MCF 10A (cell line): ENCODE measurements around the gene RAPGEF1. TPM values are rescaled to one million over a fixed set of nuclear protein-coding genes. Genes with fewer than 3 reads are reported as not detected.

Source experiments
- BruUV-seq: library from RNA; stranded (reverse); fragments of 400-500 nt; replicated peaks from 2 replicates; lab custom pipeline; 2021; lab: Mats Ljungman, UMichigan
- CTCF ChIA-PET: fragments of 300-600 bp; sonication (Branson Sonifier 250); formaldehyde crosslinking; extraction: SDS; loops from one replicate; lab custom pipeline; 2021; ENCODE audit warnings: antibody characterized with exemption, inconsistent platforms; lab: Yijun Ruan, JAX
- POLR2A ChIA-PET: fragments of 300-600, 350-650 bp; sonication (Branson Sonifier 250); formaldehyde crosslinking; extraction: SDS; loops from one replicate; lab custom pipeline; 2020; ENCODE audit warnings: antibody characterized with exemption, inconsistent platforms; lab: Yijun Ruan, JAX
- DNase-seq: peaks from one replicate; pipeline ENCODE4 v3.0.0-alpha.2; 2018; ENCODE audit not compliant: unreplicated experiment
- H3K27ac Mint-ChIP-seq: one replicate; pipeline ENCODE4 v1.8.0; 2022; ENCODE audit warnings: mild to moderate bottlenecking, low read depth, mixed read lengths; ENCODE audit not compliant: unreplicated experiment
- H3K27me3 Mint-ChIP-seq: one replicate; pipeline ENCODE4 v1.8.0; 2022; ENCODE audit warnings: mixed read lengths; ENCODE audit not compliant: insufficient read depth, unreplicated experiment
- H3K36me3 Mint-ChIP-seq: one replicate; pipeline ENCODE4 v1.8.0; 2022; ENCODE audit warnings: mild to moderate bottlenecking, moderate library complexity, mixed read lengths; ENCODE audit not compliant: insufficient read depth, unreplicated experiment
- H3K4me1 Mint-ChIP-seq: one replicate; pipeline ENCODE4 v1.8.0; 2022; ENCODE audit warnings: mixed read lengths; ENCODE audit not compliant: insufficient read depth, unreplicated experiment
- H3K4me3 Mint-ChIP-seq: one replicate; pipeline ENCODE4 v1.8.0; 2022; ENCODE audit warnings: mild to moderate bottlenecking, moderate library complexity, mixed read lengths; ENCODE audit not compliant: unreplicated experiment
- H3K9me3 Mint-ChIP-seq: one replicate; pipeline ENCODE4 v1.8.0; 2022; ENCODE audit warnings: mixed read lengths; ENCODE audit not compliant: unreplicated experiment
- CTCF ChIP-seq: fragments of 200-600 bp; IDR thresholded peaks from one replicate; pipeline ENCODE4 v1.8.0; 2022; ENCODE audit warnings: antibody characterized with exemption, mild to moderate bottlenecking; ENCODE audit not compliant: unreplicated experiment
- intact Hi-C: fragments of 100-400 bp; cut with micrococcal nuclease; formaldehyde crosslinking; loops from 2 replicates; pipeline ENCODE4 v1.14.1; 2022
- total RNA-seq: library from RNA; stranded (reverse); gene quantifications from 2 replicates; pipeline ENCODE4 v1.2.3, GENCODE V29; 2022

RAPGEF1 gene
- total RNA-seq, 1 experiment from 2014 or later, result 55.4 TPM

DNA sequence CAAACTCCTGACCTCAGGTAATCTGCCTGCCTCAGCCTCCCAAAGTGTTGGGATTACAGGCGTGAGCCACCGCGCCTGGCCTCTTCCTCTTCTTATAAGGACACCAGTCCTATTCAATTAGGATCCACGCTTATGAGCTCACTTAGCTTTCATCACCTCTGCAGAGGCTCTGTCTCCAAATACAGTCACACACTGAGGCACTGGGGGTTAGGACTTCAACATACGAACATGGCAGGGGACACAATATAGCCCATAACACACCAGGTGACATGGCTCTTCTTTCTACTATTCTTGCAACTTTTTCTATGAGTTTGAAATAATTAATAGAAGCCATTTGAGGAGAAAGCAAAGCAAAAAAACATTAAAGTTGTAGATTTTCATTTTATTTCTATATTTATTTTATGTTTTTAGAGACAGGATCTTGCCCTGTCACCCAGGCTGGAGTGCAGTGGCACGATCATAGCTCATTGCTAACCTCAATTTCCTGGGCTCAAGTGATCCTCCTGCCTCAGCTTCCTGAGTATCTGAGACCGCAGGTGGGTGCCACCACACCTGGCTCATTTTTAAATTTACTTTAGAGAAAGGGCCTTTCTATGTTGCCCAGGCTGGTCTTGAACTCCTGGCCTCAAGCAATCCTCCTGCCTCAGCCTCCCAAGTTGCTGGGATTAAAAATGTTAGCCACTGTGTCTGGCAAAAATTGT is 200.5 kb downstream of the RAPGEF1 start:
- intact Hi-C loops, result no loop called here
- no TSS peak for BruUV-seq
- ChIA-PET CTCF (interaction anchor here (0.5 kb wide), 1 partner anchor 16 kb away, joined by 3 read pairs; no protein-coding TSS in a partner anchor), POLR2A (interaction anchor here (1.1 kb wide), 1 partner anchor 208 kb away, joined by 4 read pairs; no protein-coding TSS in a partner anchor)
- no peak overlapping the region for H3K4me3 Mint-ChIP-seq
- peaks cover 15% of the 10 kb centered on the region for H3K9me3 Mint-ChIP-seq
- no peak for TF ChIP-seq CTCF
- H3K27ac Mint-ChIP-seq, result no peak overlapping the region
- H3K27me3 Mint-ChIP-seq, result no peaks in the 10 kb centered on the region
- no peaks in the 10 kb centered on the region for H3K36me3 Mint-ChIP-seq
- H3K4me1 Mint-ChIP-seq, result no peaks in the 10 kb centered on the region
- no peak for DNase-seq

- Mint-ChIP-seq H3K4me1 (no peaks in the 10 kb centered on the region), H3K36me3 (no peaks in the 10 kb centered on the region), H3K9me3 (peaks cover 8% of the 10 kb centered on the region), H3K27me3 (no peaks in the 10 kb centered on the region), H3K27ac (no peak overlapping the region), H3K4me3 (no peak overlapping the region)
- intact Hi-C loops, result no loop called here
- DNase-seq, result no peak
- POLR2A ChIA-PET, result no interaction called here
- no peak for TF ChIP-seq CTCF
- CTCF ChIA-PET, result interaction anchor here (0.6 kb wide), 1 partner anchor 126 kb away, joined by 4 read pairs; no protein-coding TSS in a partner anchor
- BruUV-seq, result no TSS peak
Measured at GRCh38 chr9:131537946-131538345, 201.9 kb downstream of the RAPGEF1 start.

DNA sequence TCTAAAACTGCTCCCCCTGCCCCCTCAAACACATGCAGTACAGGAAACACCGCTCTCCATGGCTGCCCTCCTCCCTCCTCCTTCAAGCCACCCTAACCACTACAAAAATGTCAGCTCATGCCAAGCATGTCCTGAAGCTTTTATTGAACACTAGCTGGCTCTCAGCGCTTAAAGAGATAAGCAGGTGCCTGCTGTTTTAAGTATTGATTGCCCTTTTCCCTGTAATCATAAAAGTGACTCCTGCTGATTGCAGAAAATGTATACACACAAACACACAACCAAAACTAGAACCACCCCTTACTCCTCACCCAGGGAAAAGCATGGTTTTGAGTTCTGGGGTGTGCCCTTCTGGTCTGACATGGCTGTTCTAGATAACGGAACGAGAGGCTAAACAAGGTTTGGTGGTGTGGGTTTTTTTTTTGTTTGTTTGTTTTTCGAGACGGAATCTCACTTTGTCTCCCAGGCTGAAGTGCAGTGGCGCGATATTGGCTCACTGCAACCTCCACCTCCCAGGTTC is 205.1 kb downstream of the RAPGEF1 start:
- Mint-ChIP-seq H3K4me1 (no peaks in the 10 kb centered on the region), H3K36me3 (no peaks in the 10 kb centered on the region), H3K27ac (no peak overlapping the region), H3K9me3 (no peaks in the 10 kb centered on the region), H3K27me3 (no peaks in the 10 kb centered on the region), H3K4me3 (no peak overlapping the region)
- intact Hi-C loops, result no loop called here
- ChIA-PET CTCF (no interaction called here), POLR2A (interaction anchor here (0.6 kb wide), 1 partner anchor 41 kb away, joined by 3 read pairs; no protein-coding TSS in a partner anchor)
- no TSS peak for BruUV-seq
- TF ChIP-seq CTCF, result no peak
- DNase-seq, result no peak
